GM04503 (cell line): ENCODE results near the gene FAM161A.

Experiments
- DNase-seq: peaks from one replicate; pipeline ENCODE4 v3.0.0-alpha.2; 2012; ENCODE audit warnings: low read depth

Gene FAM161A

GRCh38 chr2:61784643-61785042 is 69.2 kb downstream of the FAM161A start:
- no peak for DNase-seq

- no peak for DNase-seq
Observed at GRCh38 chr2:61775956-61776570, 77.8 kb downstream of the FAM161A start.
